K562 (cell line): Measurements from ENCODE around the gene TAS1R3. TPM values are rescaled to one million over a fixed set of nuclear protein-coding genes. Genes with fewer than 3 reads are reported as not detected.

Experiments used
- ATAC-seq: fragments of 200-7000 bp; cut with Tn5 transposase; 3 replicates; pipeline ENCODE4 v1.9.1; 2020; ENCODE audit warnings: moderate library complexity
- BruUV-seq: library from RNA; stranded (reverse); fragments of 400-500 nt; replicated peaks from 2 replicates; lab custom pipeline; 2021; lab: Mats Ljungman, UMichigan
- CTCF ChIA-PET: fragments of 300-600 bp; formaldehyde crosslinking; extraction: SDS; loops from one replicate; lab custom pipeline; 2021; ENCODE audit warnings: low intra/inter-chr PET ratio; lab: Yijun Ruan, JAX
- POLR2A ChIA-PET: fragments of 300-600, 350-650 bp; sonication (Branson Sonifier 250); formaldehyde crosslinking; extraction: SDS; loops from one replicate; lab custom pipeline; 2021; ENCODE audit warnings: antibody characterized with exemption, inconsistent platforms; lab: Yijun Ruan, JAX
- DNase-seq, 4 experiments: peaks; one replicate each; pipeline versions ENCODE4 v3.0.0 to v3.0.0-alpha.2; 2011 to 2018; ENCODE audit warnings: low spot score in 3 of 4, mixed read lengths in 3 of 4; ENCODE audit errors: extremely low read depth in 1 of 4
- FAIRE-seq: peaks from 2 replicates; lab custom pipeline; 2011; peaks lifted over from hg19 to GRCh38; lab: Jason Lieb, UNC
- H2AFZ ChIP-seq: 2 replicates; pipeline ENCODE4 v1.6.0; 2011; ENCODE audit warnings: low read depth, low read length, control low read depth, inconsistent platforms
- H3K27ac ChIP-seq: fragments of 200-600 bp; 3 replicates; pipeline ENCODE4 v1.8.0; 2011; ENCODE audit warnings: low read depth, mild to moderate bottlenecking, control low read depth, inconsistent platforms, low read length, moderate library complexity, mixed read lengths; ENCODE audit errors: extremely low read depth
- H3K27me3 ChIP-seq, 2 experiments: fragments of 300-600 bp in 1 of 2; 2 replicates in 1 of 2; 3 replicates in 1 of 2; pipeline versions ENCODE4 v1.6.0 to v1.8.0; 2011; ENCODE audit warnings: inconsistent platforms in 2 of 2, low read length in 2 of 2, mild to moderate bottlenecking in 1 of 2, mixed read lengths in 1 of 2, moderate library complexity in 1 of 2; ENCODE audit not compliant: control insufficient read depth in 2 of 2, insufficient read depth in 2 of 2
- H3K36me3 ChIP-seq: fragments of 300-600 bp; 3 replicates; pipeline ENCODE4 v1.8.0; 2011; ENCODE audit warnings: mild to moderate bottlenecking, low read length, inconsistent platforms; ENCODE audit not compliant: control insufficient read depth, insufficient read depth
- H3K4me1 ChIP-seq, 2 experiments: fragments of 200-600 bp in 1 of 2; replicated peaks in 1 of 2; 2 replicates in 1 of 2; 3 replicates in 1 of 2; pipeline versions ENCODE4 v1.5.1 to v1.8.0; 2011; ENCODE audit warnings: inconsistent platforms in 2 of 2, low read length in 2 of 2, mild to moderate bottlenecking in 1 of 2, mixed read lengths in 1 of 2, moderate library complexity in 1 of 2; ENCODE audit not compliant: control insufficient read depth in 2 of 2, insufficient read depth in 2 of 2
- H3K4me2 ChIP-seq: 2 replicates; pipeline ENCODE4 v1.6.1; 2011; ENCODE audit warnings: low read length, control low read depth, inconsistent platforms, mixed read lengths; ENCODE audit not compliant: insufficient read depth
- H3K4me3 ChIP-seq: fragments of 200-600 bp; sonication (generic), shearing (Covaris generic); 2 replicates; pipeline ENCODE4 v1.5.1; 2016; ENCODE audit warnings: control low read depth, inconsistent platforms
- H3K79me2 ChIP-seq: fragments of 200-600 bp; 3 replicates; pipeline ENCODE4 v1.8.0; 2011; ENCODE audit warnings: low read length, inconsistent platforms; ENCODE audit not compliant: control insufficient read depth, insufficient read depth
- H3K9ac ChIP-seq, 2 experiments: 2 replicates each; pipeline versions ENCODE4 v1.6.0 to v1.6.1; 2011; ENCODE audit warnings: low read depth in 2 of 2, low read length in 2 of 2, control low read depth in 1 of 2, inconsistent platforms in 1 of 2, mild to moderate bottlenecking in 1 of 2, mixed read lengths in 1 of 2; ENCODE audit not compliant: insufficient read depth in 1 of 2
- H3K9me1 ChIP-seq: one replicate; pipeline ENCODE4 v1.6.0; 2011; ENCODE audit warnings: inconsistent platforms, mild to moderate bottlenecking, low read length, moderate library complexity; ENCODE audit not compliant: control insufficient read depth, insufficient read depth
- H3K9me3 ChIP-seq: replicated peaks from 2 replicates; pipeline ENCODE4 v1.5.1; 2011; ENCODE audit warnings: low read depth, low read length, inconsistent platforms; ENCODE audit not compliant: control insufficient read depth, insufficient read depth
- H4K20me1 ChIP-seq: replicated peaks from 2 replicates; pipeline ENCODE4 v1.6.1; 2011; ENCODE audit warnings: low read length, inconsistent platforms, mixed read lengths; ENCODE audit not compliant: control insufficient read depth, insufficient read depth
- ARHGAP35 ChIP-seq: fragments of 450-650 bp; IDR thresholded peaks from 2 replicates; pipeline ENCODE4 v1.6.1; 2018; ENCODE audit not compliant: partially characterized antibody
- E2F4 ChIP-seq: sonication (generic); formaldehyde crosslinking; IDR thresholded peaks from 2 replicates; pipeline ENCODE4 v1.8.0; 2022; ENCODE audit warnings: mild to moderate bottlenecking, low read depth, missing genetic modification reagents
- HBP1 ChIP-seq: fragments of 450-650 bp; formaldehyde crosslinking; IDR thresholded peaks from 2 replicates; pipeline ENCODE4 v1.4.0; 2022; ENCODE audit warnings: missing genetic modification characterization
- LARP7 ChIP-seq: fragments of 450-650 bp; IDR thresholded peaks from 2 replicates; pipeline ENCODE4 v1.6.1; 2016
- MXD1 ChIP-seq: fragments of 250-450 bp; sonication (Bioruptor Pico); IDR thresholded peaks from 2 replicates; pipeline ENCODE4 v1.8.0; 2021; ENCODE audit warnings: borderline replicate concordance, mild to moderate bottlenecking, moderate library complexity; ENCODE audit not compliant: poor library complexity, severe bottlenecking
- NR3C1 ChIP-seq: sonication (generic); formaldehyde crosslinking; IDR thresholded peaks from 2 replicates; pipeline ENCODE4 v1.8.1; 2022; ENCODE audit warnings: missing genetic modification reagents
- PHB2 ChIP-seq: fragments of 450-650 bp; IDR thresholded peaks from 2 replicates; pipeline ENCODE4 v1.6.1; 2017; ENCODE audit warnings: low read depth
- PTRF ChIP-seq: fragments of 450-650 bp; IDR thresholded peaks from 2 replicates; pipeline ENCODE4 v1.6.1; 2016; ENCODE audit warnings: mild to moderate bottlenecking, missing genetic modification characterization, missing compliant biosample characterization
- SIX5 ChIP-seq, 2 experiments: IDR thresholded peaks; 2 replicates each; pipeline ENCODE4 v1.6.1; 2011; ENCODE audit warnings: low read length in 2 of 2, borderline replicate concordance in 1 of 2, low read depth in 1 of 2, mild to moderate bottlenecking in 1 of 2, moderate library complexity in 1 of 2; ENCODE audit not compliant: insufficient read depth in 1 of 2
- SMARCA5 ChIP-seq: fragments of 450-650 bp; IDR thresholded peaks from 2 replicates; pipeline ENCODE4 v1.6.1; 2016
- THRB ChIP-seq: fragments of 450-650 bp; formaldehyde crosslinking; conservative IDR thresholded peaks from 2 replicates; pipeline ENCODE4 v1.4.0; 2022; ENCODE audit warnings: mild to moderate bottlenecking, missing genetic modification characterization
- TRIM24 ChIP-seq, 2 experiments: fragments of 450-650 bp; IDR thresholded peaks; 2 replicates each; pipeline ENCODE4 v1.6.1; 2016
- TSC22D4 ChIP-seq: fragments of 450-650 bp; IDR thresholded peaks from 2 replicates; pipeline ENCODE4 v1.6.1; 2016; ENCODE audit warnings: missing genetic modification characterization, missing biosample characterization, control low read depth
- ZBTB43 ChIP-seq: sonication (generic); formaldehyde crosslinking; IDR thresholded peaks from 2 replicates; pipeline ENCODE4 v1.8.0; 2023; ENCODE audit warnings: mild to moderate bottlenecking, missing genetic modification reagents
- ZNF695 ChIP-seq: fragments of 450-650 bp; formaldehyde crosslinking; IDR thresholded peaks from 2 replicates; pipeline ENCODE4 v1.4.0; 2020; ENCODE audit warnings: mild to moderate bottlenecking, moderate library complexity
- WGBS: fragments of 100-300 bp; shearing (Covaris generic); methylation state at CpG from one replicate; pipeline ENCODE4 v1.1.6; 2016; ENCODE audit warnings: low coverage, mixed read lengths; ENCODE audit not compliant: insufficient coverage; ENCODE audit errors: missing lambda C conversion rate; 5-methylcytosine and 5-hydroxymethylcytosine counted together
- in situ Hi-C: fragments of 300-500 bp; cut with MboI; formaldehyde crosslinking; loops from 4 replicates; pipeline ENCODE4 v1.15.0; 2018; ENCODE audit warnings: inconsistent platforms, mixed read lengths
- intact Hi-C: fragments of 100-400 bp; cut with micrococcal nuclease; formaldehyde crosslinking; loops from 2 replicates; pipeline ENCODE4 v1.14.2; 2022
- polyA plus RNA-seq, 8 experiments: library from polyadenylated mRNA; depleted of rRNA in 4 of 8; stranded (reverse) in 5 of 8; unstranded in 3 of 8; fragments of >200 nt; fragmentation: Nextera tagmentation in 2 of 8; fragmentation: Illumina TruSeq in 1 of 8; extraction: Ambion mirVana in 2 of 8; extraction: Trizol in 1 of 8; gene quantifications; 2 replicates each; pipeline versions ENCODE4 v1.2.1 to v1.2.3, GENCODE V29; 2011 to 2014; ENCODE audit warnings: inconsistent platforms in 1 of 8, missing spikeins in 1 of 8
- total RNA-seq, 7 experiments: library from RNA; depleted of rRNA in 6 of 7; stranded (reverse); fragments of >200 nt in 6 of 7; fragmentation: Illumina TruSeq in 2 of 7; extraction: Trizol in 2 of 7; gene quantifications; 2 replicates each; pipeline versions ENCODE4 v1.2.1 to v1.2.3, GENCODE V29; 2011 to 2021; ENCODE audit warnings: low replicate concordance in 1 of 7

TAS1R3 gene
- total and polyA plus RNA-seq, 9 of the 15 experiments (the other 6 are each of a cell fraction or from before 2014, with no cell fraction given), result 0.07 to 0.13 TPM; not detected in 7

- in situ Hi-C loops, result loop anchor here (10.0 kb wide), 1 partner anchor 549 kb away; the partner anchor contains the start of genes CALML6 and TMEM52
- Histone ChIP-seq H4K20me1 (no peaks in the 10 kb centered on the region), H3K9me1 (no peaks in the 10 kb centered on the region), H3K9me3 (peaks cover 10% of the 10 kb centered on the region), H2AFZ (no peak overlapping the region), H3K4me1 (peaks cover 0 to 17% of the 10 kb centered on the region in 2 experiments; a peak in 2 of 5 replicates), H3K79me2 (no peaks in the 10 kb centered on the region), H3K4me3 (no peak overlapping the region), H3K4me2 (no peak overlapping the region), H3K36me3 (no peaks in the 10 kb centered on the region; the same call in 2 of the 3 replicates), H3K9ac (no peak overlapping the region), H3K27me3 (no peaks in the 10 kb centered on the region; a peak in 1 of 5 replicates), H3K27ac (no peak overlapping the region)
- FAIRE-seq (no peak), ATAC-seq (no peak), DNase-seq (no peak)
- intact Hi-C loops, result no loop called here
- no TSS peak for BruUV-seq
- WGBS, result 25% methylated on average over 10 of the region's 10 CpGs
- ChIA-PET CTCF (no interaction called here), POLR2A (interaction anchor here (0.8 kb wide), 1 partner anchor 54 kb away, joined by 3 read pairs; no protein-coding TSS in a partner anchor)
- TF ChIP-seq HBP1 (CRISPR knock-in tag) (0 out of 2 replicates have a peak, but pooled peaks have one; percentile 4), ZBTB43 (CRISPR knock-in tag) (peak; percentile 100), NR3C1 (CRISPR knock-in tag) (0 out of 2 replicates have a peak, but pooled peaks have one; percentile 62), SIX5 (IDR thresholded peaks at IDR 0.05; ENCODE audit: borderline replicate concordance in 1 of 2, insufficient read depth in 1 of 2, low read depth in 1 of 2, low read length in 2 of 2) (0 out of 4 replicates have a peak, but pooled peaks of 1 of the 2 experiments have one; percentile 3), LARP7 (0 out of 2 replicates have a peak, but pooled peaks have one; percentile 76), PTRF (tag) (no peak), TRIM24 (IDR thresholded peaks at IDR 0.05) (peak; percentile 8 to 10; a peak in 1 of 4 replicates), ZNF695 (CRISPR knock-in tag) (no peak), MXD1 (no peak), TSC22D4 (tag) (peak; percentile 87), THRB (peak; percentile 49; the same call in 1 of the 2 replicates), ARHGAP35 (peak; percentile 57), SMARCA5 (peak; percentile 33; the same call in 1 of the 2 replicates), E2F4 (CRISPR knock-in tag) (no peak), PHB2 (0 out of 2 replicates have a peak, but pooled peaks have one; percentile 43)
Measured at GRCh38 chr1:1365875-1366698, 35.0 kb downstream of the TAS1R3 start.
